HFFc6 (cell line): ENCODE results near the gene GLTP. TPM values are rescaled to one million over a fixed set of nuclear protein-coding genes. Genes with fewer than 3 reads are reported as not detected.

Experiments
- DNase-seq: peaks from one replicate; pipeline ENCODE4 v3.0.0-alpha.2; 2018
- H3K27ac Mint-ChIP-seq: 2 replicates; pipeline ENCODE4 v1.8.0; 2020; ENCODE audit warnings: mild to moderate bottlenecking, mixed read lengths
- H3K27me3 Mint-ChIP-seq: 2 replicates; pipeline ENCODE4 v1.8.0; 2021; ENCODE audit warnings: mild to moderate bottlenecking, moderate library complexity, mixed read lengths; ENCODE audit not compliant: insufficient read depth
- H3K36me3 Mint-ChIP-seq: 2 replicates; pipeline ENCODE4 v1.8.0; 2021; ENCODE audit warnings: low read depth, mixed read lengths
- H3K4me1 Mint-ChIP-seq: 2 replicates; pipeline ENCODE4 v1.8.0; 2020; ENCODE audit warnings: low read depth, mixed read lengths
- H3K4me3 Mint-ChIP-seq: 2 replicates; pipeline ENCODE4 v1.8.0; 2020; ENCODE audit warnings: mild to moderate bottlenecking, moderate library complexity, mixed read lengths
- H3K9me3 Mint-ChIP-seq: 2 replicates; pipeline ENCODE4 v1.8.0; 2020; ENCODE audit warnings: mild to moderate bottlenecking, mixed read lengths
- CTCF ChIP-seq: fragments of 200-600 bp; sonication (generic); IDR thresholded peaks from 2 replicates; pipeline ENCODE4 v1.5.0; 2021; ENCODE audit warnings: antibody characterized with exemption, mild to moderate bottlenecking
- total RNA-seq, 6 experiments: library from RNA; stranded (reverse); fragmentation: NEBNext Ultra II Directional; extraction: Animal tissue kit (Norgen Biotek cat#: 25700); gene quantifications; 2 replicates in 1 of 6; 3 replicates in 5 of 6; pipeline ENCODE4 v1.2.3, GENCODE V29; 2021

The GLTP gene
- total RNA-seq, 6 experiments from 2014 or later = 77.4 to 87.9 (median 82.0) TPM

- Mint-ChIP-seq H3K27me3 (peaks cover 3% of the 10 kb centered on the region; the same call in 1 of the 2 replicates), H3K9me3 (no peaks in the 10 kb centered on the region), H3K27ac (peak overlapping the region; percentile 98), H3K36me3 (no peaks in the 10 kb centered on the region), H3K4me1 (peaks cover 43% of the 10 kb centered on the region), H3K4me3 (peak overlapping the region; percentile 46)
- peak; percentile 25 for TF ChIP-seq CTCF
- DNase-seq = peak; percentile 99
These were observed 8.1 kb upstream of the GLTP start for GRCh38 chr12:109888179-109889020.

- H3K27ac Mint-ChIP-seq = no peak overlapping the region
These were observed 5.3 kb upstream of the GLTP start for GRCh38 chr12:109885616-109886015.

GRCh38 chr12:109883461-109883860 lies 3.1 kb upstream of the GLTP start:
- Mint-ChIP-seq H3K4me1 (peaks cover 47% of the 10 kb centered on the region), H3K36me3 (no peaks in the 10 kb centered on the region), H3K4me3 (no peak overlapping the region), H3K27me3 (no peaks in the 10 kb centered on the region; the same call in 1 of the 2 replicates), H3K9me3 (no peaks in the 10 kb centered on the region), H3K27ac (no peak overlapping the region)
- TF ChIP-seq CTCF = no peak
- DNase-seq = no peak

More at GRCh38 chr12:109885616-109886015, 5.3 kb upstream of the GLTP start:
- Mint-ChIP-seq H3K27me3 (peaks cover 3% of the 10 kb centered on the region; the same call in 1 of the 2 replicates), H3K9me3 (no peaks in the 10 kb centered on the region), H3K4me3 (no peak overlapping the region), H3K36me3 (no peaks in the 10 kb centered on the region), H3K4me1 (peaks cover 55% of the 10 kb centered on the region)
- TF ChIP-seq CTCF = no peak
- DNase-seq = no peak

- Mint-ChIP-seq H3K4me3 (no peak overlapping the region), H3K27ac (peak overlapping the region; percentile 53), H3K27me3 (no peaks in the 10 kb centered on the region), H3K4me1 (peaks cover 48% of the 10 kb centered on the region), H3K36me3 (no peaks in the 10 kb centered on the region), H3K9me3 (no peaks in the 10 kb centered on the region)
- no peak for DNase-seq
- no peak for TF ChIP-seq CTCF
These were observed 1.4 kb upstream of the GLTP start for GRCh38 chr12:109881752-109882151.

GRCh38 chr12:109880938-109881337 lies 597 bp upstream of the GLTP start:
- no peaks in the 10 kb centered on the region for H3K9me3 Mint-ChIP-seq
- H3K27ac Mint-ChIP-seq = peak overlapping the region; percentile 20
- no peaks in the 10 kb centered on the region for H3K27me3 Mint-ChIP-seq
- H3K4me1 Mint-ChIP-seq = peaks cover 53% of the 10 kb centered on the region
- H3K4me3 Mint-ChIP-seq = peak overlapping the region; percentile 90
- H3K36me3 Mint-ChIP-seq = no peaks in the 10 kb centered on the region
- no peak for TF ChIP-seq CTCF
- DNase-seq = no peak
